ENCODE measurements around the gene KIF26B.
"Not testable (repeated sequence)": the region's sequence is repeated elsewhere in the genome, so short reads cannot be mapped to it uniquely, and the experiment has no call there.

KIF26B gene

GRCh38 chr1:245327360-245327759 lies 172.6 kb downstream of the KIF26B start:
- peaks cover 3% of the 10 kb centered on the region; the same call in 1 of the 2 replicates for H3K27me3 ChIP-seq (ENCODE audit: control insufficient read depth, insufficient read depth, low read length)

DNA sequence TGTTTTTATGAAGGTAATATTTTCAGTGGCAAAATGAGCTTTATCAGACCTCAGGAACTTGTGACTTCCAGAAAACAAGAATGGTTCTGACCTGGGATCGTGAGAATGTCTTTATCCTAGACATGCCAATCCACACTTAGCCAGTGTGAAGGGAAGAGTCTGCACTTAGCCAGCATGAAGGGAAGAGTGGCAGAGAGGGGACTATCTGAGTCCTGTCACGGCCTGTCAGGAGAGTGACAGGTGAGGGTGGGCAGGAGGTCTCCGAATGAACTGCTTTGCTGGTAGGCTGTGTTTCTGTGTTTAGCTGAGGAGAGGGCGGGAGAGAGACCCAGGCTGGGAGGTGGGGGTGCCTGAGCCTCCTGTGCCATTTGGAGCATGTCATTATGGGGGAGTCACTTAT lies 173.1 kb downstream of the KIF26B start:
- Histone ChIP-seq H3K9me3 (ENCODE audit: control insufficient read depth, insufficient read depth, low read depth, low read length) (no peaks in the 10 kb centered on the region), H3K36me3 (ENCODE audit: control insufficient read depth, insufficient read depth, low read length) (no peaks in the 10 kb centered on the region), H3K27me3 (ENCODE audit: control insufficient read depth, insufficient read depth, low read length) (peaks cover 3% of the 10 kb centered on the region; the same call in 1 of the 2 replicates)

More at GRCh38 chr1:245327360-245327759, 172.6 kb downstream of the KIF26B start:
- Histone ChIP-seq H3K9me3 (ENCODE audit: control insufficient read depth, insufficient read depth, low read depth, low read length) (no peaks in the 10 kb centered on the region), H3K4me1 (ENCODE audit: control insufficient read depth, insufficient read depth, low read length) (peaks cover 6% of the 10 kb centered on the region; the same call in 1 of the 2 replicates), H3K27ac (ENCODE audit: low read depth, low read length) (no peak overlapping the region), H3K9ac (ENCODE audit: low read length) (no peak overlapping the region), H3K36me3 (ENCODE audit: control insufficient read depth, insufficient read depth, low read length) (no peaks in the 10 kb centered on the region), H3K4me3 (ENCODE audit: low read depth, low read length) (no peak overlapping the region)

GRCh38 chr1:245330951-245331350 lies 176.2 kb downstream of the KIF26B start:
- no peaks in the 10 kb centered on the region for H3K9me3 ChIP-seq (ENCODE audit: control insufficient read depth, insufficient read depth, low read depth, low read length)
- no peak overlapping the region for H3K27ac ChIP-seq (ENCODE audit: low read depth, low read length)
- H3K9ac ChIP-seq (ENCODE audit: low read length): no peak overlapping the region
- peaks cover 6% of the 10 kb centered on the region; the same call in 1 of the 2 replicates for H3K4me1 ChIP-seq (ENCODE audit: control insufficient read depth, insufficient read depth, low read length)
- H3K27me3 ChIP-seq (ENCODE audit: control insufficient read depth, insufficient read depth, low read length): peaks cover 3% of the 10 kb centered on the region; the same call in 1 of the 2 replicates
- H3K4me3 ChIP-seq (ENCODE audit: low read depth, low read length): peak overlapping the region; percentile 23; the same call in 1 of the 2 replicates
- H3K36me3 ChIP-seq (ENCODE audit: control insufficient read depth, insufficient read depth, low read length): no peaks in the 10 kb centered on the region

More for the DNA sequence above, 173.1 kb downstream of the KIF26B start:
- Histone ChIP-seq H3K9ac (ENCODE audit: low read length) (no peak overlapping the region), H3K4me1 (ENCODE audit: control insufficient read depth, insufficient read depth, low read length) (peaks cover 6% of the 10 kb centered on the region; the same call in 1 of the 2 replicates), H3K27ac (ENCODE audit: low read depth, low read length) (no peak overlapping the region), H3K4me3 (ENCODE audit: low read depth, low read length) (no peak overlapping the region)

DNA sequence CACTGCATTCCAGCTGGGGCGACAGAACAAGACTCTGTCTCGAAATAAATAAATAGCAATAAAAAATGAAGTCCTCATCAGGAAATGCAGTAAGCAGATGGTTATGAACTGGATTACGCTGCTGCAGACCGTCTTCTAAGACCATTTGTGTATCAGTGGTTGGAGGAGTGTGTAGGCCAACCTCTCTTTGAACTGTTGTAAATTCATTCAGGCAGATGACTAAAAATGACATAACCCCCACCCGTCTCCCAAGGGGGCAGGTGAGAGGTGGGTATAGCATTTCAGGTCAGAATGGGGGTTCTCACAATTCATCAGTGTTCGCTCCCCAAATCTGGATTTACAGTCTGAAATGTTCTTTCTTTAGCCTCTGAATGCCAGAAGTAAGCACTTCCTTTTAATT lies 177.3 kb downstream of the KIF26B start:
- peaks cover 3% of the 10 kb centered on the region; the same call in 1 of the 2 replicates for H3K27me3 ChIP-seq (ENCODE audit: control insufficient read depth, insufficient read depth, low read length)
- no peaks in the 10 kb centered on the region for H3K36me3 ChIP-seq (ENCODE audit: control insufficient read depth, insufficient read depth, low read length)
- no peak overlapping the region for H3K27ac ChIP-seq (ENCODE audit: low read depth, low read length)
- no peak overlapping the region for H3K9ac ChIP-seq (ENCODE audit: low read length)
- H3K9me3 ChIP-seq (ENCODE audit: control insufficient read depth, insufficient read depth, low read depth, low read length): no peaks in the 10 kb centered on the region
- peaks cover 15% of the 10 kb centered on the region for H3K4me1 ChIP-seq (ENCODE audit: control insufficient read depth, insufficient read depth, low read length)
- no peak overlapping the region for H3K4me3 ChIP-seq (ENCODE audit: low read depth, low read length)

DNA sequence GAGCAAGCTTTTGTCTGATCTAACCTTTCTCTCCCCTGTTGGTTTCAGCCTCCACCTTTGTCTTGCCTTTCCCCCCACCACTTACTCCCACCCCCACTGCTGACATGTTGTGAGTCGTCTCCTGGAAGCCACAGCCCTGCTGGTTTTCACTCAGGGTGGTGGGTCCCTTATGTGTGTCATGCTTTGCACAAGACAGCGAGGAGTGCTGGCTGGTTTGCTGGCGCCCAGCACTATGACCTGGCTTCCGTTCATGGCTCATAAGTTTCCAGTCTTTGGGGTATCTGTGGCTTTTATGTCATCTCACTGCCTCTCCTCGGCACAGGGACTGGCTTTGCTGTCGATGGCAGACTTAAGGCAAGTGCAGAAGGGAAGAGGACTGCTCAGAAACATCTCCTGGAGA lies 177.7 kb downstream of the KIF26B start:
- Histone ChIP-seq H3K9me3 (ENCODE audit: control insufficient read depth, insufficient read depth, low read depth, low read length) (no peaks in the 10 kb centered on the region), H3K27me3 (ENCODE audit: control insufficient read depth, insufficient read depth, low read length) (peaks cover 3% of the 10 kb centered on the region; the same call in 1 of the 2 replicates), H3K4me1 (ENCODE audit: control insufficient read depth, insufficient read depth, low read length) (peaks cover 15% of the 10 kb centered on the region), H3K27ac (ENCODE audit: low read depth, low read length) (no peak overlapping the region), H3K4me3 (ENCODE audit: low read depth, low read length) (no peak overlapping the region), H3K36me3 (ENCODE audit: control insufficient read depth, insufficient read depth, low read length) (no peaks in the 10 kb centered on the region), H3K9ac (ENCODE audit: low read length) (no peak overlapping the region)

DNA sequence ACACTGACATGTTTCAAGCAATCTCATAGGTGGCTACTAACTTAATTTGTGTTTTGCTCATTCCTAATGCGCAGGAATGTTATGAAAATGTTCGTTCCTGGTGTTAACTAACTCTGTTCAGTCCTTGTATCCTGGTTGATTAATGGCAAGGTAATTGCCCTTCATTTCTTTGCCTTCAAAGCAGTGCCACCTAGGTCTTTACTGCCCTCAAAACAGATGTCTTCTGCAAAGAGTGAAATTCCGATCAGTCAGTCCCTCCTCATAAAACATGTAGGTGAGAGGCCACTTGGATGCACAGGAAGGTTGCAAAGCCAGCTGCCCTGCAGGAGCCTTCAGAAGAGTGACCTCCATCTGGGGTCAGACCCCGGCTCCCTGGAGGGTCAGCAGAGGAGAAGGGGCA lies 179.4 kb downstream of the KIF26B start:
- H3K4me3 ChIP-seq (ENCODE audit: low read depth, low read length): no peak overlapping the region
- peaks cover 15% of the 10 kb centered on the region for H3K4me1 ChIP-seq (ENCODE audit: control insufficient read depth, insufficient read depth, low read length)
- H3K9me3 ChIP-seq (ENCODE audit: control insufficient read depth, insufficient read depth, low read depth, low read length): no peaks in the 10 kb centered on the region
- H3K9ac ChIP-seq (ENCODE audit: low read length): no peak overlapping the region
- peaks cover 3% of the 10 kb centered on the region; the same call in 1 of the 2 replicates for H3K27me3 ChIP-seq (ENCODE audit: control insufficient read depth, insufficient read depth, low read length)
- H3K36me3 ChIP-seq (ENCODE audit: control insufficient read depth, insufficient read depth, low read length): no peaks in the 10 kb centered on the region
- no peak overlapping the region for H3K27ac ChIP-seq (ENCODE audit: low read depth, low read length)

DNA sequence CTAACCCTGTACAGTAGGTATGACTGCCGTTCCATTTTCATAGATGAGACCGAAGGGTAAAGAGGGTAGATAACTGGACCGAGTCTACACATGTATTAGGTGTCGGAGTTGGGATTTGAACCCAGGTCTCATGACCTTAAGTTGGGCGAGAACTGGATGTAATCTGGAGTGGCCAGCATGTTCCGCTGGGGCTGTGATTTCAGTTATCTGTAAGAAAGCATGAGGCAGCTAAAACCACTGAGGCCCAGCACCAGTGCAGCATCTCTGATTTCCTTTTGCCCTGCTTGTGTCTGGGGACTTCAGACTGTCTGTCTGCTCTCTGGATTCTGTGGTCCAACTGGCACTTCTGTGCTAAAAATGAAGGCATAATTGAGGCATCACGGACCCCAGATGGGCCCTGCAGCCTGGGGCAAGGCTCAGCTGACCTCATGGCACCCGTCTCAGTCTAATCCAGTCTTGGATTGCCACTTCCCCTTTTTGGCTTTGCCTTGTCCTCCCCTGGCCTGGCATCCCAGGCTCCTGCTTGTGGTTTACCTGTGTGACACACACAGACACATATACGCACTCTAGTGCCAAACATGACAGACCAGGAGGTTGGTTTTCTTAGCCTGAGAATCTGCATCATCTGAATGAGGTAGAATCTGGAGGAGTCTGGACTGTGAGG lies 180.2 kb downstream of the KIF26B start:
- H3K4me3 ChIP-seq (ENCODE audit: low read depth, low read length): no peak overlapping the region
- H3K27ac ChIP-seq (ENCODE audit: low read depth, low read length): no peak overlapping the region
- peaks cover 3% of the 10 kb centered on the region; the same call in 1 of the 2 replicates for H3K27me3 ChIP-seq (ENCODE audit: control insufficient read depth, insufficient read depth, low read length)
- no peaks in the 10 kb centered on the region for H3K36me3 ChIP-seq (ENCODE audit: control insufficient read depth, insufficient read depth, low read length)
- H3K9me3 ChIP-seq (ENCODE audit: control insufficient read depth, insufficient read depth, low read depth, low read length): no peaks in the 10 kb centered on the region
- peaks cover 15% of the 10 kb centered on the region for H3K4me1 ChIP-seq (ENCODE audit: control insufficient read depth, insufficient read depth, low read length)
- no peak overlapping the region for H3K9ac ChIP-seq (ENCODE audit: low read length)

- not testable (repeated sequence) for H3K36me3 ChIP-seq (ENCODE audit: control insufficient read depth, insufficient read depth, low read length); H3K9me3 ChIP-seq (ENCODE audit: control insufficient read depth, insufficient read depth, low read depth, low read length); H3K4me3 ChIP-seq (ENCODE audit: low read depth, low read length); H3K27me3 ChIP-seq (ENCODE audit: control insufficient read depth, insufficient read depth, low read length); H3K9ac ChIP-seq (ENCODE audit: low read length); H3K27ac ChIP-seq (ENCODE audit: low read depth, low read length)
- H3K4me1 ChIP-seq (ENCODE audit: control insufficient read depth, insufficient read depth, low read length): peaks cover 15% of the 10 kb centered on the region
Measured at GRCh38 chr1:245335684-245336083, 180.9 kb downstream of the KIF26B start.

DNA sequence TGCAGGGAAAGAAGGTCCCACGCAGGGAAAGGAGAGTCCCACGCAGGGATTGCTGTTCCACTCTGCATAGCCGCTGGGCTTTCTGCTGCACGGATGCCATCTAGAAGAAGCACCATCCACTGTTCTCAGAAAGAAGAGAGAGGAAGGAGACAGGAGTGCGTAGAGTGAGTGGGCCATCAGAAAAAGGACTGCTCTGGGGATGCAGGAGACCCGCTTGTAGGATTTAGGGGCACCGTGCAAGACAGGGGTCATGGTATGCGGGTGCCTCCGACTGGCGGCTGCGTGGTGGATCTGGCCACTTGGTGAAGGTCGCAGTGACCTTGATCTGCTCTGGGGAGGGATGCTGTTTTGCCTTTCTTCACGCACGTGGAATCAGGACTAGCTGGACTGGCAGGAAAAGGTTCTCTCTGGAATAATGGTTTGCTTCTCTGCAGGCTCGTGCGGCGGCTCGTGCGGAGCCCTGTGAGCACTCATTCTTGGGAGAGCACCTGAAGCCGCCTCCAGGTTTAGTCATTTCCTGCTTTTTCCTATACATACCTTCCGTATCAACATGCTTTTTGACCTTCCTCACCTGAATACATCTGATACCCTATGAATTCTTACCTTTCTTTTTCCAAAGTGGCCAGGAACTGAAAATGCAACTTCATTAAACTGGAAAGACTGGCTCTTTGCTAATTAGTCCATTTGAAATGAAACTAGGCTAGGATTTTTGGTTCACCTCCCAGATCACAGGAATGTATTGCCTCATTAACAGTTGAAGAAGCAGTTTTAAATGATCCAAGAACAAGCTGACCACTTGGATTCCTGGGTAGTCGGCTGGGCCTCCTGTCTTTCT lies 181.6 kb downstream of the KIF26B start:
- Histone ChIP-seq H3K9ac (ENCODE audit: low read length) (no peak overlapping the region), H3K4me1 (ENCODE audit: control insufficient read depth, insufficient read depth, low read length) (peaks cover 10% of the 10 kb centered on the region), H3K27me3 (ENCODE audit: control insufficient read depth, insufficient read depth, low read length) (peaks cover 1% of the 10 kb centered on the region; the same call in 1 of the 2 replicates), H3K4me3 (ENCODE audit: low read depth, low read length) (no peak overlapping the region), H3K27ac (ENCODE audit: low read depth, low read length) (no peak overlapping the region), H3K9me3 (ENCODE audit: control insufficient read depth, insufficient read depth, low read depth, low read length) (no peaks in the 10 kb centered on the region), H3K36me3 (ENCODE audit: control insufficient read depth, insufficient read depth, low read length) (no peaks in the 10 kb centered on the region)

- H3K9me3 ChIP-seq (ENCODE audit: control insufficient read depth, insufficient read depth, low read depth, low read length); H3K4me1 ChIP-seq (ENCODE audit: control insufficient read depth, insufficient read depth, low read length); H3K36me3 ChIP-seq (ENCODE audit: control insufficient read depth, insufficient read depth, low read length); H3K27me3 ChIP-seq (ENCODE audit: control insufficient read depth, insufficient read depth, low read length); H3K27ac ChIP-seq (ENCODE audit: low read depth, low read length); H3K9ac ChIP-seq (ENCODE audit: low read length); H3K4me3 ChIP-seq (ENCODE audit: low read depth, low read length): not testable (repeated sequence)
Measured at GRCh38 chr1:245336984-245337355, 182.2 kb downstream of the KIF26B start.

Measured in HUES6 (cell line).